ENCODE measurements around the gene FIGN.

DNA sequence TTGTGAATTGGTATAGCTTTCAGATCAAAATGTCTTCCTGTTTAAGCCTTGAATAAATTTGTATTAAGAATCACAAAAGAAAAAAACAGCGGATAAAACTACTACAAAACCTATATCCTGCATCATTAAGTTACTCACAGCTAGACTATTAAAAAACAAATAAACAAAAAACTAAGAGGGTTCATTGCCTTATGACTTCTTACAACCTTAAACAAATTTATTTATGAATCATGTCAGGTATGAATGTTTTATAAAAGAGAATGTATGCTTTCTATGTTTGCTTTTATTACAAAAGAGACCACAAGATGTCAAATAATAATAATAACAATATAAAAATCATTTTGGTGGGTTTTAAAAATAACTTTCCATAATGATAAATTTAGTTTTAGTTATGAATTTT, 109.6 kb downstream of the FIGN start:
- TF ChIP-seq, protein P1, sequence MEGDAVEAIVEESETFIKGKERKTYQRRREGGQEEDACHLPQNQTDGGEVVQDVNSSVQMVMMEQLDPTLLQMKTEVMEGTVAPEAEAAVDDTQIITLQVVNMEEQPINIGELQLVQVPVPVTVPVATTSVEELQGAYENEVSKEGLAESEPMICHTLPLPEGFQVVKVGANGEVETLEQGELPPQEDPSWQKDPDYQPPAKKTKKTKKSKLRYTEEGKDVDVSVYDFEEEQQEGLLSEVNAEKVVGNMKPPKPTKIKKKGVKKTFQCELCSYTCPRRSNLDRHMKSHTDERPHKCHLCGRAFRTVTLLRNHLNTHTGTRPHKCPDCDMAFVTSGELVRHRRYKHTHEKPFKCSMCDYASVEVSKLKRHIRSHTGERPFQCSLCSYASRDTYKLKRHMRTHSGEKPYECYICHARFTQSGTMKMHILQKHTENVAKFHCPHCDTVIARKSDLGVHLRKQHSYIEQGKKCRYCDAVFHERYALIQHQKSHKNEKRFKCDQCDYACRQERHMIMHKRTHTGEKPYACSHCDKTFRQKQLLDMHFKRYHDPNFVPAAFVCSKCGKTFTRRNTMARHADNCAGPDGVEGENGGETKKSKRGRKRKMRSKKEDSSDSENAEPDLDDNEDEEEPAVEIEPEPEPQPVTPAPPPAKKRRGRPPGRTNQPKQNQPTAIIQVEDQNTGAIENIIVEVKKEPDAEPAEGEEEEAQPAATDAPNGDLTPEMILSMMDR (IDR thresholded peaks at IDR 0.05; ENCODE audit: low read length) = no peak
- no peak for TF ChIP-seq EZH2 (IDR thresholded peaks at IDR 0.05; ENCODE audit: borderline replicate concordance, low read length)
